ENCODE measurements around the gene HNRNPUL2.

DNA sequence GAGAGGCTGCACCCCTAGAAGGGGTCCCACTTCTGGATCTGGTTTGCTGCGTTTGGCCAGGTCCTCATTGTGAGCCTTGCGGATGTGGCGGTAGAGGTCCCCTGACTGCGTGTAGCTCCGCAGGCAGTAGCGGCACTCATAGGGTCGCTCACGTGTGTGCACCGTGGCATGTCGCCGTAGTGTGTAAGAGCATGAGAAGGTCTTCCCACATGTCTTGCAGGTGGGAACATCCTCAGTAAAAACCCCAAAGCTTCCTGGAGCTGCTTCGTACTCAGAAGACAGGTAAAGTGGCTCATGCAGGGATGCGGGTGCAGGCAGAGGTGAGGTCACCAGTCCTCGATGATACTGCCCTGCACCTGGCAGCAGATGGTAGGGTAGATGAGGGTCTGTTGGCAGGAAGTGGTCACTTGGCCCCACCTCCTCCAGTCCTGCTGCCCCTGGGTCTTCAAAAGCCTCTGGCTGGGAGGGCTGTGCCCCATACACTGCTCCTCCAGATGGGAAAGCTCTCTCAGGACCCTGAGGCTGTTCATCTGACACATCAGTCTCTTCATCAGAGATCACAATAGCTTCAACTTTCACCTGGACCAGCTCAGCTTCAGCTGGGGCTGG is 25.0 kb upstream of the HNRNPUL2 start:
- TF ChIP-seq, protein P1, sequence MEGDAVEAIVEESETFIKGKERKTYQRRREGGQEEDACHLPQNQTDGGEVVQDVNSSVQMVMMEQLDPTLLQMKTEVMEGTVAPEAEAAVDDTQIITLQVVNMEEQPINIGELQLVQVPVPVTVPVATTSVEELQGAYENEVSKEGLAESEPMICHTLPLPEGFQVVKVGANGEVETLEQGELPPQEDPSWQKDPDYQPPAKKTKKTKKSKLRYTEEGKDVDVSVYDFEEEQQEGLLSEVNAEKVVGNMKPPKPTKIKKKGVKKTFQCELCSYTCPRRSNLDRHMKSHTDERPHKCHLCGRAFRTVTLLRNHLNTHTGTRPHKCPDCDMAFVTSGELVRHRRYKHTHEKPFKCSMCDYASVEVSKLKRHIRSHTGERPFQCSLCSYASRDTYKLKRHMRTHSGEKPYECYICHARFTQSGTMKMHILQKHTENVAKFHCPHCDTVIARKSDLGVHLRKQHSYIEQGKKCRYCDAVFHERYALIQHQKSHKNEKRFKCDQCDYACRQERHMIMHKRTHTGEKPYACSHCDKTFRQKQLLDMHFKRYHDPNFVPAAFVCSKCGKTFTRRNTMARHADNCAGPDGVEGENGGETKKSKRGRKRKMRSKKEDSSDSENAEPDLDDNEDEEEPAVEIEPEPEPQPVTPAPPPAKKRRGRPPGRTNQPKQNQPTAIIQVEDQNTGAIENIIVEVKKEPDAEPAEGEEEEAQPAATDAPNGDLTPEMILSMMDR (IDR thresholded peaks at IDR 0.05): no peak
- TF ChIP-seq POLR2A (IDR thresholded peaks at IDR 0.05): no peak
